Liver (tissue), 9 donors: ENCODE results near the gene FOCAD. TPM values are rescaled to one million over a fixed set of nuclear protein-coding genes. Genes with fewer than 3 reads are reported as not detected.

Source experiments
- DNase-seq: peaks from one replicate; pipeline ENCODE4 v3.0.0-alpha.2; 2017; ENCODE audit warnings: low spot score
- H3K27ac ChIP-seq, 2 donors: one replicate each; pipeline ENCODE4 v1.7.0; 2013; ENCODE audit warnings: inconsistent platforms in 2 of 2, low read length in 2 of 2, control low read depth in 1 of 2, low read depth in 1 of 2, mild to moderate bottlenecking in 1 of 2
- H3K27me3 ChIP-seq, 4 donors: one replicate each; pipeline versions ENCODE4 v1.6.1 to v1.7.0; 2013; ENCODE audit warnings: low read length in 3 of 4, inconsistent platforms in 1 of 4, mild to moderate bottlenecking in 1 of 4, moderate library complexity in 1 of 4; ENCODE audit not compliant: control insufficient read depth in 4 of 4, insufficient read depth in 4 of 4
- H3K36me3 ChIP-seq, 4 donors: one replicate each; pipeline versions ENCODE4 v1.6.1 to v1.7.0; 2013; ENCODE audit warnings: low read length in 3 of 4, mild to moderate bottlenecking in 3 of 4, low read depth in 1 of 4, moderate library complexity in 1 of 4; ENCODE audit not compliant: control insufficient read depth in 4 of 4, insufficient read depth in 3 of 4
- H3K4me1 ChIP-seq, 4 donors: one replicate each; pipeline versions ENCODE4 v1.6.1 to v1.7.0; 2013; ENCODE audit warnings: low read length in 3 of 4, mild to moderate bottlenecking in 3 of 4, moderate library complexity in 1 of 4; ENCODE audit not compliant: control insufficient read depth in 4 of 4, insufficient read depth in 4 of 4
- H3K4me3 ChIP-seq, 3 donors: one replicate each; pipeline versions ENCODE4 v1.6.1 to v1.7.0; 2013; ENCODE audit warnings: low read length in 3 of 3, control low read depth in 1 of 3, low read depth in 1 of 3, mild to moderate bottlenecking in 1 of 3
- H3K9ac ChIP-seq, 2 donors: one replicate each; pipeline ENCODE4 v1.7.0; 2013; ENCODE audit warnings: low read length in 2 of 2, mild to moderate bottlenecking in 2 of 2, moderate library complexity in 2 of 2, control low read depth in 1 of 2, low read depth in 1 of 2
- H3K9me3 ChIP-seq, 4 donors: one replicate each; pipeline versions ENCODE4 v1.6.1 to v1.7.0; 2013; ENCODE audit warnings: low read length in 3 of 4; ENCODE audit not compliant: control insufficient read depth in 4 of 4
- EGR1 ChIP-seq, 2 donors: IDR thresholded peaks; 2 replicates each; pipeline ENCODE4 v1.6.1; 2016 to 2018; ENCODE audit warnings: antibody characterized with exemption in 2 of 2, low read depth in 2 of 2
- FOXA1 ChIP-seq: IDR thresholded peaks from 2 replicates; pipeline ENCODE4 v1.6.1; 2016; ENCODE audit warnings: antibody characterized with exemption
- FOXA2 ChIP-seq: IDR thresholded peaks from 2 replicates; pipeline ENCODE4 v1.6.1; 2016; ENCODE audit warnings: antibody characterized with exemption
- GABPA ChIP-seq, 2 donors: IDR thresholded peaks in 1 of 2; conservative IDR thresholded peaks in 1 of 2; 2 replicates each; pipeline ENCODE4 v1.6.1; 2016; ENCODE audit warnings: antibody characterized with exemption in 2 of 2, mild to moderate bottlenecking in 1 of 2, moderate library complexity in 1 of 2
- JUND ChIP-seq, 2 donors: IDR thresholded peaks; 2 replicates each; pipeline ENCODE4 v1.6.1; 2016; ENCODE audit warnings: antibody characterized with exemption in 2 of 2
- NR2F2 ChIP-seq: IDR thresholded peaks from 2 replicates; pipeline ENCODE4 v1.6.1; 2016; ENCODE audit warnings: antibody characterized with exemption
- RAD21 ChIP-seq, 2 donors: IDR thresholded peaks; 2 replicates each; pipeline ENCODE4 v1.6.1; 2016; ENCODE audit warnings: antibody characterized with exemption in 2 of 2, mild to moderate bottlenecking in 2 of 2
- REST ChIP-seq: IDR thresholded peaks from 2 replicates; pipeline ENCODE4 v1.6.1; 2016; ENCODE audit warnings: antibody characterized with exemption, mild to moderate bottlenecking
- RXRA ChIP-seq, 2 donors: IDR thresholded peaks; 2 replicates each; pipeline ENCODE4 v1.6.1; 2017 to 2018; ENCODE audit warnings: antibody characterized with exemption in 2 of 2, mild to moderate bottlenecking in 1 of 2
- SP1 ChIP-seq: IDR thresholded peaks from 2 replicates; pipeline ENCODE4 v1.6.1; 2018; ENCODE audit warnings: antibody characterized with exemption, mild to moderate bottlenecking
- WGBS: extraction: QIAGEN DNeasy Blood & Tissue Kit; methylation state at CpG from one replicate; pipeline ENCODE4 v1.1.7; 2013; 5-methylcytosine and 5-hydroxymethylcytosine counted together
- polyA plus RNA-seq, 2 donors: library from polyadenylated mRNA; stranded (reverse) in 1 of 2; unstranded in 1 of 2; fragments of 200-250 nt in 1 of 2; fragments of >200 nt in 1 of 2; fragmentation: Nextera tagmentation in 1 of 2; extraction: Ambion mirVana in 1 of 2; gene quantifications; one replicate each; pipeline versions ENCODE4 v1.2.1 to v1.2.3, GENCODE V29; 2013 to 2015
- total RNA-seq, 2 donors: library from RNA; depleted of rRNA; stranded (reverse); fragments of >200 nt; gene quantifications; one replicate each; pipeline ENCODE4 v1.2.3, GENCODE V29; 2014
- TF ChIP-seq, protein P1 (sequence below): fragments of 150-350 bp; IDR thresholded peaks from 2 replicates; pipeline ENCODE4 v1.5.1; 2017; ENCODE audit warnings: improper control_type of control experiment, low read depth, low read length; ENCODE audit not compliant: missing input control
- TF ChIP-seq, protein P2 (sequence below): IDR thresholded peaks from 2 replicates; pipeline ENCODE4 v1.6.1; 2016; ENCODE audit warnings: antibody characterized with exemption
- donor health status: healthy.
- donor health status: healthy.
- donor health status: healthy.
- donor health status: healthy.
- donor health status: healthy.

Gene FOCAD
- total and polyA plus RNA-seq, 4 donors, result 3.2 to 21.0 (median 10.3) TPM

- Histone ChIP-seq H3K27me3 (no peaks in the 10 kb centered on the region), H3K9ac (no peak overlapping the region), H3K9me3 (no peaks in the 10 kb centered on the region), H3K36me3 (no peaks in the 10 kb centered on the region), H3K4me1 (no peaks in the 10 kb centered on the region), H3K27ac (no peak overlapping the region), H3K4me3 (no peak overlapping the region)
- 5% methylated on average over 7 of the region's 7 CpGs for WGBS
- TF ChIP-seq JUND (IDR thresholded peaks at IDR 0.05) (no peak), EGR1 (IDR thresholded peaks at IDR 0.05; ENCODE audit: low read depth in 2 of 2) (no peak), RAD21 (IDR thresholded peaks at IDR 0.05) (peak; percentile 96 to 99), RXRA (IDR thresholded peaks at IDR 0.05) (no peak)
- TF ChIP-seq, protein P1, sequence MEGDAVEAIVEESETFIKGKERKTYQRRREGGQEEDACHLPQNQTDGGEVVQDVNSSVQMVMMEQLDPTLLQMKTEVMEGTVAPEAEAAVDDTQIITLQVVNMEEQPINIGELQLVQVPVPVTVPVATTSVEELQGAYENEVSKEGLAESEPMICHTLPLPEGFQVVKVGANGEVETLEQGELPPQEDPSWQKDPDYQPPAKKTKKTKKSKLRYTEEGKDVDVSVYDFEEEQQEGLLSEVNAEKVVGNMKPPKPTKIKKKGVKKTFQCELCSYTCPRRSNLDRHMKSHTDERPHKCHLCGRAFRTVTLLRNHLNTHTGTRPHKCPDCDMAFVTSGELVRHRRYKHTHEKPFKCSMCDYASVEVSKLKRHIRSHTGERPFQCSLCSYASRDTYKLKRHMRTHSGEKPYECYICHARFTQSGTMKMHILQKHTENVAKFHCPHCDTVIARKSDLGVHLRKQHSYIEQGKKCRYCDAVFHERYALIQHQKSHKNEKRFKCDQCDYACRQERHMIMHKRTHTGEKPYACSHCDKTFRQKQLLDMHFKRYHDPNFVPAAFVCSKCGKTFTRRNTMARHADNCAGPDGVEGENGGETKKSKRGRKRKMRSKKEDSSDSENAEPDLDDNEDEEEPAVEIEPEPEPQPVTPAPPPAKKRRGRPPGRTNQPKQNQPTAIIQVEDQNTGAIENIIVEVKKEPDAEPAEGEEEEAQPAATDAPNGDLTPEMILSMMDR, result peak; percentile 83
- peak; percentile 43 for DNase-seq
These were observed 257.2 kb downstream of the FOCAD start for GRCh38 chr9:20941174-20941690.

DNA sequence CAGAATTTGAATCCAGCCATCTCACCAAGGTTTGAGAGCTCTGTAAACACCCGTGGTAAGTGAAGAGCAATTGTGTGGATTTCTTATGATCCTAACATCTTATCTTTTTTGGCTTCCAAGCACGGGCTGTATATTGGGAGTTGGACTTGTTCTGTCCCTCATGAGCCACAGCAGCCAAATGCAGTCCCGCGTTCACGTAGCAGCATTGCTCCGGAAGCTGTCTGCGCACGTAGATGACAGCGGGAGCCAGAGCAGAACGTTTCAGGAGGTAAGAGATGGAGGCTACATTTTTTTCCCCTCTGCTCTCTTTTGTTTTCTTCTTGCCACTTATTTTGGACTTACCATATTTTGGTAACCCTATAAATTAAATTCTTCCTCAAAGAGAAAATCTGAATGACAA, 260.4 kb downstream of the FOCAD start:
- no peaks in the 10 kb centered on the region for H3K9me3 ChIP-seq
- no peak overlapping the region for H3K9ac ChIP-seq
- no peaks in the 10 kb centered on the region for H3K27me3 ChIP-seq
- peaks cover 0 to 1% (median 0%) of the 10 kb centered on the region in 4 donors for H3K36me3 ChIP-seq
- H3K27ac ChIP-seq, result no peak overlapping the region
- H3K4me1 ChIP-seq, result no peaks in the 10 kb centered on the region
- DNase-seq, result no peak
- H3K4me3 ChIP-seq, result no peak overlapping the region
- TF ChIP-seq SP1 (no peak), NR2F2 (no peak), JUND (IDR thresholded peaks at IDR 0.05) (no peak)
- 93% methylated on average over 10 of the region's 10 CpGs for WGBS

DNA sequence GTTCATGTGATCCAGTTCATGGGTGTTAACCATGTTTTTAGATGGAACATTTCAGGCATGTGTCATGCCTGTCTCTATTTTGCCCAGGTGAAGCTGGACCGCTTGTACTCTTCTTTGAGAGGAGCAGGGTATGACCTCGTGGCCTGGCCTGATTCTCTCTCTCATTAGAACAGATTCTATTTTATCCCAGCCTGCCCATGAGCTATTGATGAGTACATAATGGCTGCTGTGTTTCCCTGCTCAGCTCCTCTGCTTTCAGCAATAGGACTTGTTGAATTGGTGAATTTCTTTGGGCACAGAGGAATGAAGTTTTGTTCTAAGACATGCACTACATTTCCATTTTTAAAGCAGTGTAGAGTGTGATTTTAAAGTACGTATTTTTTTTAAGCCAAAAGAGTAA, 261.2 kb downstream of the FOCAD start:
- Histone ChIP-seq H3K9me3 (no peaks in the 10 kb centered on the region), H3K9ac (no peak overlapping the region), H3K36me3 (peaks cover 0 to 1% (median 0%) of the 10 kb centered on the region in 4 donors), H3K4me1 (no peaks in the 10 kb centered on the region), H3K27me3 (no peaks in the 10 kb centered on the region), H3K4me3 (no peak overlapping the region), H3K27ac (no peak overlapping the region)
- 92% methylated on average over 3 of the region's 3 CpGs for WGBS
- no peak for DNase-seq
- TF ChIP-seq REST (no peak), FOXA1 (no peak), SP1 (no peak), FOXA2 (no peak), NR2F2 (no peak), EGR1 (IDR thresholded peaks at IDR 0.05; ENCODE audit: low read depth in 2 of 2) (no peak), GABPA (IDR thresholded peaks at IDR 0.05 in 1 of 2, conservative IDR thresholded peaks at IDR 0.05 in 1 of 2) (no peak), RAD21 (IDR thresholded peaks at IDR 0.05) (no peak)
- TF ChIP-seq, protein P2, sequence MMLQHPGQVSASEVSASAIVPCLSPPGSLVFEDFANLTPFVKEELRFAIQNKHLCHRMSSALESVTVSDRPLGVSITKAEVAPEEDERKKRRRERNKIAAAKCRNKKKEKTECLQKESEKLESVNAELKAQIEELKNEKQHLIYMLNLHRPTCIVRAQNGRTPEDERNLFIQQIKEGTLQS, result no peak
